ENCODE results near the gene RAP1GAP2.

Gene RAP1GAP2

GRCh38 chr17:2860045-2860444, 63.8 kb downstream of the RAP1GAP2 start:
- Histone ChIP-seq H3K4me3 (ENCODE audit: low read depth, low read length) (no peak overlapping the region), H3K27ac (no peak overlapping the region), H3K27me3 (replicated peaks) (no peaks in the 10 kb centered on the region), H3K36me3 (replicated peaks) (no peaks in the 10 kb centered on the region)
- in situ Hi-C loops (cut with HindIII; ENCODE audit: low pct_ligation_motif_present, low sequenced_read_pairs) = no loop called here
- DNase-seq = no peak
- no peak for TF ChIP-seq CTCF (IDR thresholded peaks at IDR 0.05; ENCODE audit: low read depth, low read length, missing control alignments)

- in situ Hi-C loops (cut with HindIII; ENCODE audit: low pct_ligation_motif_present, low sequenced_read_pairs) = no loop called here
- Histone ChIP-seq H3K36me3 (replicated peaks) (no peaks in the 10 kb centered on the region), H3K4me3 (ENCODE audit: low read depth, low read length) (no peak overlapping the region), H3K27ac (no peak overlapping the region), H3K27me3 (replicated peaks) (no peaks in the 10 kb centered on the region)
- DNase-seq = no peak
- no peak for TF ChIP-seq CTCF (IDR thresholded peaks at IDR 0.05; ENCODE audit: low read depth, low read length, missing control alignments)
These were observed 64.6 kb downstream of the RAP1GAP2 start for GRCh38 chr17:2860883-2861282.

GRCh38 chr17:2862197-2862596, 66.0 kb downstream of the RAP1GAP2 start:
- no peak overlapping the region for H3K4me3 ChIP-seq (ENCODE audit: low read depth, low read length)
- no peak overlapping the region for H3K27ac ChIP-seq
- no peaks in the 10 kb centered on the region for H3K27me3 ChIP-seq (replicated peaks)
- in situ Hi-C loops (cut with HindIII; ENCODE audit: low pct_ligation_motif_present, low sequenced_read_pairs) = no loop called here
- TF ChIP-seq CTCF (IDR thresholded peaks at IDR 0.05; ENCODE audit: low read depth, low read length, missing control alignments) = no peak
- DNase-seq = no peak
- no peaks in the 10 kb centered on the region for H3K36me3 ChIP-seq (replicated peaks)

GRCh38 chr17:2863204-2863603, 67.0 kb downstream of the RAP1GAP2 start:
- Histone ChIP-seq H3K4me3 (ENCODE audit: low read depth, low read length) (no peak overlapping the region), H3K36me3 (replicated peaks) (no peaks in the 10 kb centered on the region), H3K27ac (no peak overlapping the region), H3K27me3 (replicated peaks) (no peaks in the 10 kb centered on the region)
- DNase-seq = no peak
- in situ Hi-C loops (cut with HindIII; ENCODE audit: low pct_ligation_motif_present, low sequenced_read_pairs) = no loop called here
- no peak for TF ChIP-seq CTCF (IDR thresholded peaks at IDR 0.05; ENCODE audit: low read depth, low read length, missing control alignments)

GRCh38 chr17:2865228-2865627, 69.0 kb downstream of the RAP1GAP2 start:
- TF ChIP-seq CTCF (IDR thresholded peaks at IDR 0.05; ENCODE audit: low read depth, low read length, missing control alignments) = no peak
- Histone ChIP-seq H3K4me3 (ENCODE audit: low read depth, low read length) (no peak overlapping the region), H3K36me3 (replicated peaks) (no peaks in the 10 kb centered on the region), H3K27me3 (replicated peaks) (no peaks in the 10 kb centered on the region), H3K27ac (no peak overlapping the region)
- DNase-seq = no peak
- in situ Hi-C loops (cut with HindIII; ENCODE audit: low pct_ligation_motif_present, low sequenced_read_pairs) = no loop called here
